ENCODE results near the gene RASA4.
"Not testable (repeated sequence)": the region's sequence is repeated elsewhere in the genome, so short reads cannot be mapped to it uniquely, and the experiment has no call there.

Gene RASA4

DNA sequence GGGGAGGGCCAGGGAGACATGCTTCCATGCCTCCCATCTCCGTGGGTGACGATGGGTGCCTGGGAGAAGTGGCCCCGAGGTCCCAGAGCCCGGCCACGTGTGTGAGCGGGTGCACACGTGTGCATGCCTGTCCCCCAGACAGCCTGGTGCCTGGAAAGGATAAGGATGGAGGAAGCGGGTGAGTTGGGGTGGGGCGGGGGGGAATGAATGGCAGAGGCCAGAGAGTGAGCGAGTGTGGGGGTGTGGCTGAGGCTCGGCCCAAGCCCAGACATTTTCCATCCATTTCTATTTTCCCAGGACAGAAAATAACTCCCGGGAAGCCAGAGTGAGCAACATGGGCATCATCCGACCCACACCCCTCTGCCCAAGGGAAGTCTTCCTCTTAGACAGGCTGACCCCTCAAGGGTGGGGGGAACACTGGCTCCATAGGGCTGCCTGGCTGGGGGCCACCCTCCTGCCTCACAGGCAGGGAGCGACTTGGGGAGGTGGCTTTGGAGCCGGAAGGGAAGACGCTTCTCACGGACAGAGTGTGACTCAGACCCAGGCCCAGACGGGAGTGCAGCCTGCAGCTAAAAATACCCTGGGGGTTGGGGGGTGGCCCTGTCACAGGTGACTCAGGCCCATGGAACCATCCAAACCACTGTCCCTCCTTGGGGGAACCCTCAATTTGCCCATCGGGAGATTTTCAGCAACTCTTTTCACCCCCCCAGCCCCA, 12.0 kb downstream of the RASA4 start:
- DNase-seq: not testable (repeated sequence)

DNA sequence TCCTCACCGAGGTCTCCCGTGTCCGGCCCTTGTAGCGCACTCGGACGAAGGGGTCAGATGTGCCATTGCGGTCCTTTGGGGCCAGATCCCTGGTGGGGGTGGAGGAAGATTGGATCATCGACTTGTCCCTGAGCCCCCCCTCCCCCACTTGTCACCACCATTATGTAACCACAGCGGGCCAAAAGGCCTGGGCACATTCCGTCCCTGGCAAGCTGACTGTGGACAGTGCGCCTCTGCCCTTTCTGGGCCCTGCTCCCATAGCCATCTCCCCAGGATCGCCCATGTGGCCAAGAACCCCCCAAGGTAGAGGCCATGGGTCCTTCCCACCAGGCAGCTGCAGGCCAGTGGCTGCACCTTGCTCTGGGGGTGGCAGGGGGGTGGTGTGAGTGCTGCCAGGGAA, 14.2 kb downstream of the RASA4 start:
- DNase-seq: not testable (repeated sequence)

DNA sequence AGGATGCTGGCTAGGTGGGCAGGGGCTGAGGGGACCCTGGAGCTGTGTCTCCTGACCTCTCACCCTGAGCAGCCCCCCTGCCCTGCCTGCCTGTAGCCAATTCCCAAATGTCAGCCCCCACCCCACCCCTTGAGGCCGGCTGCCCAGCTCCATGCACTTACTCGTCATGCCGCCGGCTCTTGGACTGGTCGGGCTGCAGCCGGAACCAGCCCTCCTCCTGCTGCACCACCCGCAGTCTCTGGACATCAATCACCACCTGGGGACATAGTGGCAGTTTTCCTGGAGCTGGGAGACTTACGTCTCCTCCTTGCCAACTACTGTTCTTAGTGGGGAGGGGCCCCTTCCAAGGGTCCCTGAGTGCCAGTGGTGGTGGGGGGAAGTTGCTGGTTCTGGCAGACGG, 16.9 kb downstream of the RASA4 start:
- not testable (repeated sequence) for DNase-seq

DNA sequence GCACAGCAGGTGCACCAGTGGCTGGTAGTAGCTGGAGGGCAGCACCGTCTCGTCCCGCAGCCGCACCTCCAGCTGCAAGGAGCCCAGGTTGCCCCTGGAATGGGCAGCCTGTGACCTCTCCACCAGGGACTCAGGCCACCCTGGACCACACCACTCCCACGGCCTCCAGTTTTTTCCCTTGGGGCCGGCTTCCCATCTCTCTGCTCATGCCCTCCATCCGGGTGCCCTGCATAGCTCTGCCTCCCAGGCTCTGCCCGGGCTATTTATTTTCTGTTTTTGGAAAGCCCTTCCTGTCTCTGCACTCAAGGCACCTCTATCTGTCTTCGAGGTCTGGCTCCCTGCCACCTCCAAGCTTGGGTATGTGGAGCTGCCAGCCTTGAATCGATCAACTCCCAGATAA, 20.5 kb downstream of the RASA4 start:
- not testable (repeated sequence) for DNase-seq

DNA sequence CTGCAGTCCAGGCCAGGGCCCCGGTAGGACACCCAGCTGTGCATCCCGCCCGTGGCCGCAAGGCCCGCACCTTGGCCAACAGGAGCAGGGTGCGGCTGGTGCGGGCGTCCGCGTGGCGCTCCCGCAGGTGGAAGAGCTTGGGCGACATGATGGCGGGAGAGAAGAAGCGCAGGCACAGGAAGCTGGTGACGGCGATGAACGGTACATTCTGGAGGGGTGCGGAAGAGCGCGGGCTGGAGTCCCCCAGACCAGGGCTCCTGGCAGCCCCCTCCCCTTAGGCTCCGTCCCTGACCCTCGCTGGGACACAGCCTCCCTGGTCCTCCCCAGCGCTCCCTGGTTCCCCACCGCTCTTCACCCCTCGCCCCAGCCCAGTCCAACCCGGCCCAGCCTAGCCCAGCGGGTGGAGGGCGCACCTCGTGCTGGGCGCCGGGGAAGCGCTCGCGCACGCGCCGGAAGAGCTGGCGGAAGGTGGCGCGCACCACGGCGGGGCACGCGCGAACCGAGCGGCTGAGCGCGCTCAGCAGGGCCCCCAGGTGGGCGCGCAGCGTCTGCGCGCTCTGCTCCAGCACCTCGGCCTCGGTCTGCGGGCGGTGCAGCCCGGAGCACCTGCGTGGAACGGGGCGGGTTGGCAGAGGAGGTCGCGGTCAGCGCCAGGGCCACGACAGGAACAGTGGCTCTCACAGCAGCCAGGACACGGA, 22.8 kb downstream of the RASA4 start:
- not testable (repeated sequence) for DNase-seq

DNA sequence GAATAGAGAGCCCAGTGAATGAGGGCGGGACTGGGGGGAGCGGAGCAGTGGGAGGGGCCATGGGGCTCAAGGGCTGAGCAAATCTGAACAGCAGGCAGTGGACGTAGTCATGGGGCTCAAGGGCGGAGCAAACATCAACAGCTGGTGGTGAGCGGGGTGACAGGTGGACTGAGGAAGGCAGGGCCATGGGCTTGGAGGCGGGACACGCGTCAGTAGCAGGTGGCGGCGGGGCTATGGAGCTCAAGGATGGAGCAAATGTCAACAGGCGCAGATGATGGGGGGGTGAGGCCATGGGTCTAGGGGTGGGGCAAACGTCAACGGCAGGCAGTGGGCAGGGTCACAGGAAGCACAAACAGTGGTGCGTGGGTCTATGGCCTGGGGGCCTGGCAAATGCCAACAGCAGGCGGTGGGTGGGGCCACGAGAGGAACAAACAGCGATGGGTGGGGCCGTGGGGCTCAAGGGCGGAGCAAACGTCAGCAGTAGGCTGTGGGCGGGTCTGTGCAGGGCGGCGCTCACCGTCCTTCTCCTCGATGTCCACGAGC, 24.0 kb downstream of the RASA4 start:
- DNase-seq: not testable (repeated sequence)

DNA sequence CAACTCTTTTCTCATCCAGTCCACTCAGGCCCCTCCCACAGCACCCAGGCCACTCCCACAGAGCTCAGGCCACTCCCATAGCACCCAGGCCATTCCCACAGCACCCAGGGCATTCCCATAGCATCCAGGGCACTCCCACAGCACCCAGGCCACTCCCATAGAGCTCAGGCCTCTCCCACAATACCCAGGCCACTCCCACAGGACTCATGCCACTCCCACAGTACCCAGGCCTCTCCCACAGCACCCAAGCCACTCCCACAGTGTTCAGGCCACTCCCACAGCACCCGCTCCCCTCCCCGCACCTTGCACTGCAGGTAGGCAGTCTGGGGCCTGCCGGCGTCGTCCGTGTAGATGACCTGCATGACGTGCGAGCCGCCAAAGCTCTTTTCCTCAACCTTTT, 26.7 kb downstream of the RASA4 start:
- DNase-seq: not testable (repeated sequence)

DNA sequence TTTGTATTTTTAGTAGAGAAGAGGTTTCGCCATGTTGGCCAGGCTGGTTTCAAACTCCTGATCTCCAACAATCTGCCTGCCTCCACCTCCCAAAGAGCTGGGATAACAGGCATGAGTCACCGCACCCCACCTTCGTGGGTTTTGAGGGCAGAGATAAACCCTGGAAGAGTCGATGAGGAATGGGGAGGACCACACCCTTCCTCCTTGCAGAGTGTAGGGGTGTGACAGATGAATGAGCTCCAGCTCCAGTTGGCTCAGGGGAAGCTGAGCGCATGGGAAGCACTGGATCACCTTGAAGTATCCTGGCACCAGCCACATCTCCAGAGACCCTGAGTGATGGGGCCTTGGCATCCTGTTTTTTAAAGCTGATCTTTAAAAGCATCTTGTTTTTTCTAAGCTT, 33.1 kb downstream of the RASA4 start:
- not testable (repeated sequence) for DNase-seq

DNA sequence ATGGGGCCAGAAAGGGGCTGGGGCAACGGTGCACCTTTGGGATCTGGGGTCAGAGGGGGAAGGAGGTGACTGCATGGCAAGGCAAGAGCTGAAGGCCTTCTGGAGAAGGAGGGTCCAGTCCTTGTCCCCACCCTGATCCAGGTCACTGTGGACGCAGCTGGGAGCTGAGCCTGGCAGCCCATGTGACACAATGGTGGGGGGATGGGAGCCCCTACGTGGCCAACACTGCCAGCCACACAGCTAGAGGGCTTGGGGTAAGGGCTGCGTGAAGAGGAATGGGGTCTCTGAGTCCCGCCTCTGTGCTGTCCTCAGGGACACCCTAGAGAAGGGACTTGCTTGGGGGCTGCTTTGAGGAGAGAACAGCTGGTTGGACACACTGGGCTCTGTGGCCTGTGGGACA, 34.8 kb downstream of the RASA4 start:
- DNase-seq: not testable (repeated sequence)

DNA sequence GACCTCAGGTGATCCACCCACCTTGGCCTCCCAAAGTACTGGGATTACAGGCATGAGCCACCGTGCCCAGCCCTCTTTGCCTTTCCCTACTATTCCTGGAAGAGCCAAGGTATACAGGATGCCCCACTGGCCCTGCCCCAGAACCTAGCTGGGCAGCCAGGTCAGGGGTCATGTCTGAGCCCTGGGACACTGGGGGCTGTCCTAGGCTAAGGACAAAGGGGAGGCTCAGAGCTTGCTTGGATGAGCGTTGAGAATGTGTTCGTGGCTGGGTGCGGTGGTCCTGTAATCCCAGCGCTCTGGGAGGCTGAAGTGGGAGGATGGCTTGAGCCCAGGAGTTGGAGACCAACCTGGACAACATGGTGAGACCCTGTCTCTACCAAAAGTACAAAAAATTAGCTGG, 38.1 kb downstream of the RASA4 start:
- not testable (repeated sequence) for DNase-seq

DNA sequence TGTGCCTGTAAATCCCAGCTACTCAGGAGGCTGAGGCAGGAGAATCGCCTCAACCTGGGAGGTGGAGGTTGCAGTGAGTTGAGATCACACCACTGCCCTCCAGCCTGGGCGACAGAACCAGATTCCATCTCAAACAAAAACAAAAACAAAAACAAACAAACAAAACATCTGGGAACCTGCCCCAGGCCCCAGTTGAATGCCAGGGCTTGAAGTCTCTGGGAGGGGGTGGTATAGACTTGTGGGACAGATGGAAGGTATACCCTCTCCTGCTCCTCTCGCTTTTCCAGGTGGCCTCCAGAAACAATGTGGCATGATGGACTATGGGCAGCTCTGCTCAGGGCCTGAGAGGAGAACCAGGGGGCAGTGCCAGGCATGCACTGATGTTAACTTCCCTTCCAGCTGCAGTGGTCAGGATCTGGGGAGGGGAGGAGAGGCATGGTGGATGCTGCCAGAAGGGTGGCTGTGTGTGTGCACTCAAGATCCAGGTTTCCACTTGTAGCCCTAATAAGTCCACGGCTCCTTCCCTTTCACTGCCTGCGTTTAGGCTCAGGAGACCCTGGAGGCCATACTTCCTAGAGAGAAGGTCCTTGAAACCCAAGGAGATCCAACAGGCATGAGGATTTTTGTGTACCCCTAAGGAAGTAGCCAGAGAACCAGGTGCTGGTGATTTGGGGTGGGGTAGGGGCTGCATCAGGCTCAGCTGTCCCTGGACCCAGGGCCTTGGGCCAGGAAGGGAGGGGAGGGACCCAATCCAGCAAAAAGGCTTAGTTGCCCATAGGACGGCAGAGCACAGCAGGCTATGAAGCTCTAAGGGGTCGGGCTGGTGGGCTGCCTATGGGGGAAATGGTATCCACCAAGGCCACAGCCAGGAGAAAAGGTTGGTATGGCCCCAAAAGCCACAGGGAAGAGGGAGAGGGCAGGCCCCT, 39.0 kb downstream of the RASA4 start:
- DNase-seq: not testable (repeated sequence)

DNA sequence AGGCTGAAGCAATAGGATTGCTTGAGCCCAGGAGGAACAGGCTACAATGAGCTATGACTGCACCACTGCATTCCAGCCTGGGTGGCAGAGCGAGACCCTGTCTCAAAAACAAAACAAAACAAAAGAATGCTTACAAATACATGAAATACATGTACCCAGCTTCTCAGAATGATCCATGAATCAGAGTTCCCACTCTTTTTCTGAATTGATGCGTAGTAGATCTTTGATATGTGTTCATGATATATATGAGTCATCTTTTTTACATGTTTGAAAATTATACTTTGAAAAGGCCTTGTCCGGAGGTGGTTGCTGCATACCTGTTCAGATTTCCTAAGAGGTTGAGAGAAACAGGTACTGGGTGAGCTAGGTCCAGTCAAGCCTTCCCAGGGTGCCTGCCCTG, 40.2 kb downstream of the RASA4 start:
- not testable (repeated sequence) for DNase-seq

DNA sequence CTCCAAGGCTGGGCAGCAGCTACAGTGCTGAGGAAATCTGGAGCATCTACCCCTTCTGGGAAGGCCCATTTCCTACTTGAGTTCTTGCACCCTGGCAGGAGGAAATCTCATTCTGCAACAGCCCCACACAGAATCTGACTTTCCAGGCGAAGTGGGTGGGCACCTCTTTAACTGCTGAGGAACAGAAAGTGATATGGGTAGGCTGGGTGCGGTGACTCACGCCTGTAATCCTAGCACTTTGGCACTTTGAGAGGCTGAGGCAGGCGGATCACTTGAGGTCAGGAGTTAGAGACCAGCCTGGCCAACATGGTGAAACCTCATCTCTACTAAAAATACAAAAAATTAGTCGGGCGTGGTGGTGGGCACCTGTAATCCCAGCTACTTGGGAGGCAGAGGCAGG, 41.9 kb downstream of the RASA4 start:
- DNase-seq: not testable (repeated sequence)

DNA sequence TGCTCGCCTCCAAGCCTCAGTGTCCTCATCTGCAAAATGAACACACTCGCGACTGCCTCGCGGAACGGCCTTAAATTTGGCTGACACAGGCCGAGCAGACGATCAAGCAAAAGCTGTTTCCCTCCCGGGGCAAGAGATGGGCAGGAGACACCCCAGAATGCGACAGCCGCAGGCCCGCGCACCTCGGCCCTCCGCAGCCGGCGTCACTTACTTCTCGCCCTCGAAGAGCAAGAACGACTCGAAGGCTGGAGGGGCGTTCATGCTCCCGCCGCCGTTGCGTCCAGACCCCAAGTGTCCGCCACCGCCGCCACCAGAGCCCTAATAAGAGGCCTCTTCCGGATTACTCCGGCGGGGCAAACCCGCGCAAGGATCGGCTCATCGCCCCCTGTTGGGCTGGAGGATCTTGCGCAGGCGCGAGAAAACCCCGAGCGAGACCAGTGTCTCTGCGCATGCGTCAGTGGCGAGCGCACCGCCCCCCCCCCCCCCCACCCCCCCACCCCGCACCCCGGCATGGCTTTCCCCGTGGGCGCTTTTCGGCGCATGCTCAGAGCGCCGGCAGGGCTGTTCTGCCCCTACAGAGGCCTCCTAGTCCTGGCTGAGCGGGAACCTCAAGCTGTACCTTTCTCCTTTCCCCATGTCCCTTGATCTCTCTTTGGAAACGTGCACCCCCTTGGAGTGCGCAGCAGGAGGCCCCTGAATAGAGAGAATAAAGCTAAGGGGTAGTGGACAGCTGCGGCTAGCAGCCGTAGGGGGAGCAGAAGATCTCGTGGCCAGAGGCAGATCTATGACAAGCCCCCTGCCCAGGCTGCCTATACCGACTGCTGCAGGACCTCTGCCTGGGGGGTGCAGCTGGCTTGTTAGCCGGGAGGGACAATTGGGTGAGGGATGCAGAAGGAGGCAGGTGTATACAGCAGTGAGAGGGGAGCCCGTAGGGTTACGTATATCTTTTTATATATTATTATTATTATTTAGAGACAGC, 44.0 kb downstream of the RASA4 start, which contains the start of gene POLR2J3:
Gene POLR2J3, minus strand, starts transcription at position 323 of the 979 bp plus-strand sequence. Its CDS starts 62 bp downstream, at position 261.
- DNase-seq: not testable (repeated sequence)

DNA sequence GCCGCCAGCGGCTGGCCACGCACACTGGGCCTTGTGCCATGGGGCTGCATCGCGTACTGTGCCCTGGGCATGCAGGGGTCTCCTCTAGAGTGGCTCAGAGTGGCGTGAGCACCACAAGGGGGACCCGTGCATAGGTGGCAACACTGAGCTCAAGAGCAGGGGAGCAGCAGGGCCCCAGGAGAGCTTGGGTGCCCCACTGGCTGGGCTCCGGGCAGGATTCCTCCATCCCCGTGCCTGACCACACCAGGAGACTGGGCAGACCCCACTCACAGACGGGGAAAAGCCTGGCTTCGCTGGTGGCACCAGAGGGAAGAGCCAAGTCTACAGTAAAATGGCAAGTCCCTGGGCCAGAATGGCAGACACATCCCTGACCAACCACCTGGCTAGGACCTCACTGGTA, 47.9 kb downstream of the RASA4 start:
- not testable (repeated sequence) for DNase-seq

DNA sequence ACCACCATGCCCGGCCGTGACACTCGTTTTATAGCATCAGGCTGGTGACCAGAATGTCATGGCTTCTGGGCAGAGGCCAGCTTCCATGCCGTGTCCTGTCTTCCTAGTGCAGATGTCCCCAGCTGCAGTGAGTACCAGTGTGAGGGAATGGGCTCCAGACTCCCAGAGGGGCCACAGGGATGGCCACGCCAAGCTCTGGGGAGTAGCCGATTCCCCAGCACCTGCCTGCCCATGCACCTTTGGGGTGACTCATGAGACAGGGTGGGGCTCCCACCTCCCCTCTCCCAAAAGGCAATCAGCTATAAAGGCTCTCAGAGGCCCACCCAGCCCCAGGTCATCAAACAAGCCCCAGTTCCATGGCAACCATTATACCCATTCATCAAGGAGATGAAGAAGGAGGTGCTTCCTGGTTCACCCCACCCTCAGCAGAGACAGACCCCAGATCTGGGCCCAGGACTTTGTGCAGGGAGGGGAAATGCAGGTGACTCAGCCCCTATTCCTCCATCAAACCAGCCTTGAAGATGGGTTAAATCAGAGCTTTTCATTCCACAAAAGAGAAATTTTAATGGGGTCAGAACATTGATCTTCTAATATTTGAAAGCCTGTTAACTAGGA, 65.6 kb downstream of the RASA4 start, which contains the start of gene SPDYE2:
Gene SPDYE2, plus strand, starts transcription at position 419 of the 615 bp plus-strand sequence. CDS start 2,030 bp downstream, outside the sequence.
- not testable (repeated sequence) for DNase-seq

DNA sequence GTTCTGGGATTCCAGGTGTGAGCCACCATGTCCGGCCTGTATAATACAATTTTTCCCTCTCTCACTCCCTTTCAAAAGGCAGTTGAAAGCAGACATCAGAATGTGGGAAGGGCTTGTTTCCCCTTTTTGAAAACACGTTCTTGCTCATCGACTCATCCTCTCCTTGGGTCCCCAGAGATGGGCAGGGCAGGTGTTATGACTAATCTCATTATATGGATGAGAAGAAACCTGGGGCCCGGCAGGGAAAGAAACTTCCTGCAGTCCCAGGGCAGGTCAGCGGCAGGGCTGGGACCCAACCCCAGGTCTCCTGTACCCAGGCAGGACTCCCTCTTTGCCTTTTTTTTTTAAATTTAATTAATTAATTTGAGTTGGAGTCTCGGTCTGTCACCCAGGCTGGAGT, 70.2 kb downstream of the RASA4 start:
- DNase-seq: not testable (repeated sequence)

DNA sequence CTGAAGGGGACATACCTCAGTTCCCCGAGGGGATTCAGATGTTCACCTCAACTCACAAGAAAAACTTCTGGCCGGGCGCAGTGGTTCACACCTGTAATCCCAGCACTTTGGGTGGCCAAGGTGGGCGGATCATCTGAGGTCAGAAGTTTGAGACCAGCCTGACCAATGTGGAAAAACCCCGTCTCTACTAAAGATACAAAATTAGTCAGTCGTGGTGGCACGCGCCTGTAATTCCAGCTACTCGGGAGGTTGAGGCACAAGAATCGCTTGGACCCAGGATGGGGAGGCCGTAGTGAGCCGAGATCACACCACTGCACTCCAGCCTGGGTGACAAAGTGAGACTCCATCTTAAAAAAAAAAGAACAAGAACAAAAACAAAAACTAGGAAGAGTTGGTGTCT, 71.3 kb downstream of the RASA4 start:
- DNase-seq: not testable (repeated sequence)

DNA sequence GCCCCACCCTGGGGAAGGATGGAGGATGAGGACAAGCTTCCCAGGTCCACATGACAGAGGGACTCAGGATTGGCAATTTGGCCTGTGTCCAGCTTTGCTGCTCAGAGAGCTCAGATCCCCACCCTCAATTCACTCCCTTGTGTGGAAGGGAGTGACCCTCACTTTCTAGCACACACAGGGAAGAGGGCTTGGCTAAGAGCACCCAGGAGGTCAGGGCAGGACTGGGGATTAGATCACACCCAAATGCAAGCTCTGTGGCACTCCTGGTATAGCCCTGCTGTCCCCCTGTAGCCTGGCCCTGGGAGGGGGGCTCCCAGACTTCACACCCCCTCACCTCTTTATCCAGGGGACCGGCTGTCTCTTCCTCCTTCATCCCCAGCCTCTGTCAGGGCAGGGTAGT, 72.2 kb downstream of the RASA4 start:
- not testable (repeated sequence) for DNase-seq

DNA sequence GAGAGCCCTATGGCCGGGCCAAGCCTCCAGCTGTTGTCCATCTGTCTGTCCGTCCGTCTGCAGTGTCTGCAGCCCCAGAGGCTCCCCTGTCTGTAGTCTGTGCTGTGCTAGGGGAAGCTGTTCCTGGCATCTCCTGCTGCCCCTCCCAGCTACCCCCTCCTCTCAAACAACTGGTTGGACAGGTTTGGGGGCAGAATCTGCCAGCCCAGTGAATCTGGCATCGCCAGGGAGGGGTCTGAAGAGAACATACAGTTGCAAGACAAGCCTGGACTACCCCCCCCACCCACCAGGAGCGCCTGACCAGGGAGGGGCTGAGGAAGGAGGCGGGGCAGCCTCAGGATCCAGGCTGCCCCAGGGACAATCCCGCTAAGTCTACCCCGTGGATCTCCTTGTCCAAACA, 73.0 kb downstream of the RASA4 start, which contains the start of gene UPK3BL2:
Gene UPK3BL2, minus strand, starts transcription at position 101 of the 400 bp plus-strand sequence. Its CDS starts 60 bp downstream, at position 41.
- not testable (repeated sequence) for DNase-seq

DNA sequence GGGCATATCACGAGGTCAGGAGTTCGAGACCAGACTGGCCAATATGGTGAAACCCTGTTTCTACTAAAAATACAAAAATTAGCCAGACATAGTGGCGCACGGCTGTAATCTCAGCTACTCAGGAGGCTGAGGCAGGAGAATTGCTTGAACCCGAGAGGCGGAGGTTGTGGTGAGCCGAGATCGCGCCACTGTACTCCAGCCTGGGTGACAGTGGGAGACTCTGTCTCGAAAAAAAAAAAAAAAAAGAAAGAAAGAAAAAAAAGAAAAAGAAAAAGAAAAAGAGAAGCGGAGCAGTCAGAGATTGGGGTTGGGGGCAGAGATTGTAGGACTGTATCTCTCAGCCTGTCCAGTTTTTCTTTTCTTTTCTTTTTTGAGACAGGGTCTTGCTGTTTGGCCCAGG, 73.8 kb downstream of the RASA4 start:
- DNase-seq: not testable (repeated sequence)

Measured in effector CD8-positive, alpha-beta T cell (primary cell).